ENCODE measurements around the gene SLC39A9.

The SLC39A9 gene, protein sequence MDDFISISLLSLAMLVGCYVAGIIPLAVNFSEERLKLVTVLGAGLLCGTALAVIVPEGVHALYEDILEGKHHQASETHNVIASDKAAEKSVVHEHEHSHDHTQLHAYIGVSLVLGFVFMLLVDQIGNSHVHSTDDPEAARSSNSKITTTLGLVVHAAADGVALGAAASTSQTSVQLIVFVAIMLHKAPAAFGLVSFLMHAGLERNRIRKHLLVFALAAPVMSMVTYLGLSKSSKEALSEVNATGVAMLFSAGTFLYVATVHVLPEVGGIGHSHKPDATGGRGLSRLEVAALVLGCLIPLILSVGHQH

DNA sequence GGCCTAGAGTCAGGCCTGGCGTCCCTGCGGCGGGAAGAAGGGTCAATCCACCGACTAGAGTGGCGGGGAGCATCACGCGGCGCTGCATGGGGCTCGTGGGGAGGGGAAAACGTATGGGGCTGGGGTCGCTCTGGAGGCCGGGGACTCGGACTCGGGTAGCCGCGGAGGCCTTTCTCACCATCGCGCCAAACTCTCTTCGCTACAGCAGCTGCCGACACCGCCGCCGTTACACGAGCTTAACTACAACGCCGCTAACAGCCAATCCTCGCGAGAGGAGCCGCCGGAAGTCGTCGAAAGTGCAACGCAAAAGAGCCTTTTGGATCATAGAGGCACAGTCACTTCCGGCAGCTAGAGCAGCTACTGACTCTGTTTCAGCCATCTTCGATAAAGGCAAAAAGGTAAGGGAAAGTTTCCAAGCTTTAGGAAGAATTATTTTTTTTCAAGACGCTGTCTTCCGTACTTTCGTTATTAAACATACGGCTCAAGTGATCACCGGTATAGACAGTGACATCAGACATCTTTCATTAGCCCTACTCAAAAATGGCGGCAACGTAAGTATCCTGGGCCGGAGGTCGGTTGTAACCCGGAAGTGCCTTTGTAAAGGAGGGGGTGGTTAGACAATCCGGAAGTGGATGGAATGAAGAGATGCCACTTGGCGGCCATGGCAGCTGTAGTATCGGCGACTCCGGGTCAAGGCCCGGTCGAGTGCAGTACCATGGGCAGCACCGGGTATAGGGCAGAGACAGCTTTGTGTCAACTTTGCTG, at the start of gene SLC39A9, which contains the start of gene ERH:
Gene SLC39A9, plus strand, starts transcription at position 640 of the 765 bp plus-strand sequence. CDS start 678 bp downstream, outside the sequence.
Gene ERH, minus strand, starts transcription at position 247 of the 765 bp plus-strand sequence. Its CDS starts 66 bp downstream, at position 181.
- DNase-seq, result peak; percentile 99

DNA sequence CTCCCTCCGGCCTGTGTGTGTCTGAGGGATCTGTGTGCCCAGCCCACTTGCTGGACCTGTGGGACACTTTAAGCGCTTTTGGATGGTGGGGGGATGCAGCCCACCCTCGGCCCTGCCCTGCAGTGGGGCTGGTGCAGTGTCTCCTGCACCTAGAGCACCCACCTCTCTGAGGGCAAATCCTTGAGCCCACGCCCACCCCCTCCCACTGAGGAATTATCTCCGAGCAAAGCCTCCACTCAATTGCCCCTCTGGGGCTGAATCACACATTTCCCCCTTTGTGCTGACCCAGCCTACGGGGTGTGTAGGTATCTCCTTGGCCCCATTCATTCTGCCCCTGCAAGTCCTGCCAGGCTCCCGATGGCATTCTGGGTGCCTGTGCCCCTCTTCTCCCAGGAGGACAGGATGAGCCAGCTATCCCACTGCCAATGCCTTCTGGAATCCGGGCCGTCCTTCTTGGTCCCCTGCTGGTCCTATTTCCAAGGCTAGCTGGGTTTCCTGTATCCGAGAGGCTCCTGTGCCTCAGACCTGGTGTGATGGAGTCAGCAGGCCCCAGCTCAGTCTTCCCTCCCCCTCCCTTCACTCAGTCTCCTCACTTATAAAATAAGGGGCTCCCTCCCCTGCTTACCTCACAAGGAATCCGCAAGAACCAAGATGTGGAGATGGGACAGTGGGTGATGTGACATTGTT, 49.3 kb upstream of the SLC39A9 start:
- no peak for DNase-seq

DNA sequence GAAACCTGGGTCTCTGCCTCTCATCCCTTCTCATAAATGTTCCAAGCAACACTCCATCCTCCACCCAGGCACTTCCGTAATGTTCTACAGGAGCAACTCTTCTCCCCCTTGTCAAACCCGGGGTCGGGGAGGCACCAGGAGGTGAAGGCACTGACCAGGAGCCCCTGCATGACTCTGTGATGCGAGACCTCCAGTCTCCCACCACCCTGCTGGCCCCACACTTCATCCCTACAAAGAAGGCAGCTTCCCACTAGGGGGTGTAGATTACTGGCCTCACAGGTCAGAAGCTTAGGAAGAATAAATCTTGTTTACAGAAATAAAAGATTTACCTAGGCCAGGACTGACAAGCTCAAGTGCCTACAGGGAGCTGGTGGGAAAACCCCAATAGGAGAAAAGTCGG, 47.6 kb upstream of the SLC39A9 start:
- DNase-seq, result no peak

DNA sequence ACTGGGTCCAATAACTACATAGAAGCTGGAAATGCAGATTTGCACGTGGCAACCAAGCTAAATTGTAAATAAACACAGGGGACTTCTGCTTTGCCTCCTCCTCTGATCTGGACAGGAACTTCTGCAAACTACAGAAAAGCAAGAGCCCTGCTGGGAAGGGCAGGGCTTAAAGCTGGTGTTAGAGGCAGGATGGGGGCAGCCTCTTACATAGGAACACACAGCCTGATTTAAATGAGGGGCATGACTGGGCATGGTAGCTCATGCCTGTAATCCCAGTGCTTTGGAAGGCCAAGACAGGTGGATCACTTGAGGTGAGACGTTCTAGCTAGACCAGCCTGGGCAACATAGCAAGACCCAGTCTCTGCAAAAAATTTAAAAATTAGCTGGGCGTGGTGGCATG, 47.1 kb upstream of the SLC39A9 start:
- no peak for DNase-seq

DNA sequence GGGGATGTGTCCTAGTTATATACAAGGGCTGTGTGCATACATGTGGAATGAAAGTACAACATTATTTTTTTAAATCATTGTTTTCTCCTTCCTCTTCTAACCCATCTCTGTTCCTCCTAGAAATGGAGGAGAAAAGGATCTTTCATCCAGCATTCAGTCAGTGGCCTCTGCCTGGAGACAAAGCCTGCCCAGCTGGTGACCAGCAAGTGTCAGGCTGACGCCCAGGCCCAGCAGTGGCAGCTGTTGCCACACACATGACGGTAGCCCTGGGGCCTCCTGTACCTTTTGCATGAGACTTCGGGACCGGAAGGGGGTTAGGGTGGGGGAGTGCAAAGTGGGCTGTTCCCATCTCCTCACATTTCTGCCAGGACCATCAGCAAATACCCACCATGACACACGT, 46.6 kb upstream of the SLC39A9 start:
- DNase-seq, result no peak

DNA sequence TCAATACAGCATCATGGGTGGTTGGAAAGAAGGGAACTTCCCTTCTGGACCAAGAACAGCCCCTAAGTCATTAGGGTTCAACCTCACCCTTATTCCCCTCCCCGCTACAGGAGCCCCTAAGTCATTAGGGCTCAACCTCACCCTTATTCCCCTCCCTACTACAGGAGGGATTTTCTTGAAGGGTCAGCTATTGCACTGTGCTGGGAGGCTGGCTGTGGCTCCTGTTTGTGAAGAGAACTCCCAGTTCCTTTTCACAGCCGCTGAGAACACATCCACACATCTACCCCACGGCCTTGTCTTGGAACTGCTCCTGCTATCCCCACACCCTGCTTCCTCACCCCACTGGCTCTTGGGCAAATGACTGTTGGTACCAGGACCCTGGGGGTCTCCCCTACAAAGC, 45.3 kb upstream of the SLC39A9 start:
- no peak for DNase-seq

DNA sequence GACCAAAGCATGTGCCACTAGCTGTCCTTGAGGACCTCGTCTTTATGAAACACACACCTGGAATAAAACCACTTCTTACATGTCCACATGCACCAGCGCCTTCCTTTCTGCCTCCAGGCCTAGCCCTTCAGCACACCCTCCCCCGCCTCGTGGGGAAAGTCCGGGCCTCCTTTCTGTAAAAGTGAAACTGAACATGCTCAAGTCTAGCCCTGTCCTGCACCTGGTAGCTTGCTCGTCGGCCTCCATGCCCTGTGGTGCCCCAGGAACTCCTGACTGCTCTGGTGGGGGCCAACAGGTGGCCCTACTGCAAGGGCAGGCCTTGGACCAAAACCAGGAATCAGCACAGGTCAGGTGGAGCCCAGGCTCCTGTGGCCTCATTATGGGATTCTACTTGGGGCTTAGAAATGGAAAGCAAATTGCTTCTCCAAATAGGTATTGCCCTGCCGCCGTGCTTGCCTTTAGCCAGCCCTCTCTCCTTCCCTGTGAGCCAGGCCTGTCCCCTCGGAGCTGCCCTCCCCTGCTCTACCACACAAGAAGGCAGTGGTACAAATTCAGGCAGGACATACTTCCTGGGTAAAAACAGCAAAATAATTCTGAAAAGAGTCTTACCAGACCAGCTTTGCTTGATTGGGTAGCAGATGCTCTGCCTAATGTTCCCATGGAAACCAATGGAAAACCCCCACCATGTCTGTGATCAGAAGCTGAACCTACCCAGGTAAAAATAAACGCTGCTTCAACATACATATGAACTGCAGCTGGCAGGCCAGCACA, 43.9 kb upstream of the SLC39A9 start:
- DNase-seq, result peak; percentile 95

DNA sequence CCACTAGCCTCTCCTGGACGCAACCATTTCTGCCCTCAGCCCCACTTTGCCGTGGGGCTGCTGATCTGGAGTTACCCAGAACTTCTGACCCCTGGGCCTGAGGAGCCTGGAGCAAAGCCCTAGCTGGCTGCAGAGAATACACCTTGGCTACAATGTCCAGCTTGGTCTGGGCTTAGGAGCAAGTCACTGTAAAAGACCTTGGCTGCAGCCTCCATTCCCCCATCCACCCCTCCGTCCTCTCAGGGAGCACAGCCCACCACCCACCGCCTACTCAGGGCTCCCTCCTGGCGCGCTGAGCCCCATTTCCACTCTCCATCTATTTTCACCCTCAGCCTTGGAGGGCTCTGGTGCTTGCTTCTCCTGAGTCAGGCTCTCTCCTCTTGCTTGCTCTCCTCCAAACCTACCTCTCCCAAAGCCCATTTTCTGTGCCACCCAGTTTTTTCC, 43.3 kb upstream of the SLC39A9 start:
- no peak for DNase-seq

DNA sequence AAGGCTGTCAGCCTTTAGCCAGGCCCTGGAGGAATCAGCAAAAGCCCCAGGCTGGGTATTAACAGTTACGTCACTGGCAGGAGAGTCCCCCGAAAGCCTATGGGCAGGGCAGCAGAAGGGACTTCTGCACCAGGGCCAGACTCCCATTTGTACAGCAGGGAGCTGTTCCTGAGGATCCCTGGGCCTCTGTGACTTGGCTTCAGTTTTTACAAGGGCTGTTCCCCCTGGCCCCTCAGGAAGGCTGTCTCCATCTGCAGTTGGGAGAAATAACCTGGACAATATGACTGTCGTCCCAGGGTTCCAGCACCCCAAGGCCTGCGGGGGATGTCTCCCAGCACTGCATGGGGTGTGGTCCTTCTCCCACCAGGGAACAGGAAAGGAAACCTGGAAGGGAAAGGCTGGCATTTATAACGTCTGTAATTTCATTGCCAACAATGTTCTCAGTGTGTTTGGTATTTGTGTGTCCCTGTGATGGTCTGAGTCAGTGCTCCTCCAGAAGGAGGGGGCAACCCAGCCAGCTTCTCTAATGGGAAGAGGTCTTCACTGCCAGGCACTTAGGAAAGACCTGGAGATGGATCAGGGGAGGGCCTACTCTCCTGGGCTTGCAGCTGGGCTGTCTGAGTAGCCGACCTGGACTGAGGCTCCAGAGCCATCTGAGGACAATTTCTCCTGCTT, 42.7 kb upstream of the SLC39A9 start:
- peak; percentile 98 for DNase-seq

DNA sequence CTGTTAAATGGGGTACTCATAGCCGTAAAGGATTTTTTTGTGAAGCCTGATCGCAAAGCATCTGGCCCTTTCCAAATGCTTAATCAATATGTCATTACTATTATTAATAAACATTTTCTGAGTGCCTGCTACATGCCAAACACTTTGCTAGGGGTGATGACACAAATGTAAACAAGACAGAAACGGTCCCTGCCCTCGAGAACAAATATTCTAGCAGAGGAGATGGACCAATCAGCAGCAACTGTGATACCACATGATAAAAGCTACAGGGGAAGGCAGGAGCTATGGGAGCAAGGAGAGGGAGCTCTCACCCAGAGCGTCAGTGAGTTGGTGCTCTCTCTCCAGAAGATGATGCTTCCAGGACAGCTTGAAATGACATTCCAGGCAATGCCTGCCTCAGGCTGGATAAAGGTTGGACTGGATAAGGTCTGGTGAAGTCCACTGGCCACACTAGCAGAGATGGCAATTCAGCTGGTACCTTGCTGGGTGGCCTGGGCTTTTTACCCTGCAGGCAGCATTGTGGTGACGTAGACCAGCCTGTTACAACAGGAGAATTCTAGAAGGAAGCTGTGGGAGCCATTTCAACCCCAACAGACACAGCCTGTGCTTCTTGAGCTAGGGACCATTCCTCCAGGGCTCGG, 41.5 kb upstream of the SLC39A9 start:
- no peak for DNase-seq

DNA sequence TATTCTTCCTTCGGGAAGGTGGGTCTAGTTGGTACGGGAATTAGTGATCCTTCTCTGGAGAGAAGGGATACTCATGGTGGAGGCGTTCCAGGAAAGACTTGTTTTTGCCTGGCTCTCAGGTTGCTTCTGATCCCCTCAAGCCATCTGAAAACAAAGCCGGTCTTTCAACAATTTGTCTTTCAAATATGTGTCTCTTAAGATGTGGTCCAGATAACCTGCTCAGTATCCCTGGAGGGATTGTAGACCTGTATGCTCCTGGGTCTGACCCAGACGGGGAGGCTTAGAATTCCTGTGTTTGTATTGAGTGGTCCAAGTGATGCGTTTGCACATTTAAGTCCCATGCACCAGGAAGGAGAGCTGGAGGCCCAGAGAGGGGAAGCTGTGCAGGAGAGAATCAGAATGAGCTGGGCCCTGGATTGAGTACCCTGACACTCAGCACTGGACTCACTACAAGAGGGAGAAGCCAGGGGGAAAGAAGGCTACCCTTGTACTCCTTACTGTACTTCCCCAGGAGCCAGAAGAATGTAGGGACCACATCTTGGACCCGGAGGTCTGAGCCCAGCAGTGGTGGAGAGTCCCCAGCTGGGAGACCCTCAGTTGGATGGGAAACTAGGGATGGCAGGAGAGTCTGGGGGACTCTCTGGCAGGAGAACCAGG, 40.8 kb upstream of the SLC39A9 start:
- no peak for DNase-seq

DNA sequence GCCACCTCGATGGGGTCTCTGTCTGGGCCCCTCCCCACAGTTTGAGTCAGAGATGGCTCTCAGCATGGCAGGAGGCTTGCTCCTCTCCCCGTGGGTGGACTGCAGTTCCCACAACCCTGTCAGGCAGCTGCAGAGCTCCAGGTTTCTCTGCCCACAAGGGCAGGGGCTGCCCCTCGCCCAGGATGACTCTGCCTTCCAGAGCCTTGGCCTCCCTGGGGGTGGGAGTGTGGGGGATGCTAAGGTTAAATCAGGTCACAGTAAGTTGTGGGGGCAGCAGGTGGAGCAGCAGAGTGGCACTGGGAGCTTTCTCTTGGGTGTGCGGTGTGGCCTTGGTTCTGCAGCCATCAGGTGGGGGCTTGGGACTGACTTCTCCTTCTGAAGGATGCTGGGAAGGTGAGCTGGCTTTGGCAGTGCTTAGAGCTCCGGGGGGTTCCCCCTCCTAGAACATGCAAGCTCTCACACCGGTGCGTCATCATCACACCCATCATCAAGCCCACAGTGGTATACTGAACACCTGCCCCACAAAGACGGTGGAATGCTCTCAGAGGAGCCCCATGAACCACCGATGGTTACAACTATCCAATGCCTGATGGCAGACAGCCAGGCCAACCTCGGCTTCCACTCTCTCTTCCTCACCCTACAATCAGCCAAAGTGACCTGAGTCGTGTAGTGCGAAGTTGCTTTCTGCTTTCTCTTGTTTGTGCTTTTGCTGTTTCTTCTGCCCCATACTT, 40.1 kb upstream of the SLC39A9 start:
- peak; percentile 79 for DNase-seq

DNA sequence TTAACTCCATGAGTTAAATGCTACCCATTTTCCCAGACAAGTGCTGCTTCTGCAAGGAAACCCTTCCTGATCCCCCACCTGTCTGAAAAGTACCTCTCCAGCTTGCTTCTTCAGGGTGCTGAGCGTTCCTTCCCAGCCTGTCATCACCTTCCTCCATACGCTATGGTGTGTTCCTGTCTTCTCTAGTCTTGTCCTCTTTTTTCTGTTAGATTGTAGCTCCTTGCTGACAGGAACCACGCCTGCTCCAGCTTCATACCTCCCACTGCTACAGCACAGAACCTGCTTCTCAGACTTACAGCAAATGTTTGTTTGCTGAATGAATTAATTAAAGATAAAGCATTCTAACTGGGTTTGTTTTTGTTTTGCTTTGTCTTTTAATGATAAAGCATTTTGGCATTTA, 39.5 kb upstream of the SLC39A9 start:
- DNase-seq, result no peak

DNA sequence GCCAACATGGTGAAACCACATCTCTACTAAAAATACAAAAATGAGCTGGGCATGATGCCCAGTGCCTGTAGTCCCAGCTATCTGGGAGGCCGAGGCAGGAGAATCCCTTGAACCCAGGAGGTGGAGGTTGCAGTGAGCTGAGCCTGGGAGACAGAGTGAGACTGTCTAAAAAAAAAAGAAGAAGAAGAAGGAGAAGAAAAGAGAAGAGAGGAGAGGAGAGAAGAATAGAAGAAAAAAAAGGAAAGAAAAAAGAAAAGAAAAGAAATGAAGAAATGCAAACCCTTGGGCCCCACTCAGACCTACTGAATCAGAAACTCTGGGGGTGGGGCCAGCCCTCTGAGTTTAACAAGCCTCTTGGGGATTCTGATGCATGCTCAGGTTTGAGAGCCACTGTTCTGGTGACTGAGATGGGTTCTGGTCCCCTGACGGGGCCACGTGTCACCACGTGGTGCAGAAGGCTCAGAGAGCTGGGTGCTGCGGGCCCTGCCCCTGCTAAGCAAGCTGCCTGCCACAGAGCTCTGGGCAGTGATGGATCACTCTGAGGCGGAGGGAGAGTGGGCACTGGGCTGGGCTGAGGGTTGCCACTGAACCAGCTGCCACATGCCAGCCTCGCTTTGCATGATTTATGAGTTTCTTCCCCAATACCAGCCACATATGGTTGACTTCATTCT, 37.9 kb upstream of the SLC39A9 start:
- DNase-seq, result peak; percentile 73

DNA sequence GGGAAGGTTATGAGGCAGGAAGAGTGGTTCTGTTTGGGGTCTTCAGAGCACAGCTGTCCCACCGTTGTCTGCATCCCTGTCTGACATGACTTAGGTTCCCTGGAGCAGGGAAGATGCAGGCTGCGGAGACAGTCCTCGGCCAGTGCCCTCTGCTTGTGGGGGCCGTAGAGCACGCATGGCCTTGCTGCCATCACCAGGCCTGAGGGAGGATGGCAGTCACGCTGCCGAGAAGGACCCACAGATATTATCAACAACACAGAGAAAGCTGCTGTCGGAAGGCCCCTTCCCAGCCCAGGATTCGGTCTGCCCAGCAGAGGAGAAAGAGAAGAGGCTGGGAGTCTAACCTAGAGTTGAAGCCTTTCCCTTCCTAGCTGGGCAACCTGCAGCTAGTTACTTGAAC, 35.4 kb upstream of the SLC39A9 start:
- peak; percentile 13 for DNase-seq

DNA sequence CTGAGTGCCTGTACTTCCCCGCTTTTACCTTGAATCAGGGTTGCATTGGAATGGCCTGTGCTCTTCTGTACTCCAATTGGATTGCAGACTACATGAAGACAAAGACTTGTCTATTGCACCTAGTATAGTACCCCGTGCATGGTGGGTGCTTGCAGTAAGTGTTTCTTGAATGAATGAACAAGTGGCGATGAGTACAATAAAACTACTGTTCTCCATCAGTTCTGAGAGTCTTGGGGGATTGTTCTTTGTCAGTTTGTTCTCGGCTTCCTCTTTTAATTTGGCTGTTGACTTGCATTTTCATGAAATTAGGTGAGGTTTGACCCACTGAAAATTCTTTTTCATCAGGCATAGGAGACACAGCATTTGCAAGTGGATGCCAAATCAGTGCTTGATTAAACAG, 34.5 kb upstream of the SLC39A9 start:
- no peak for DNase-seq

DNA sequence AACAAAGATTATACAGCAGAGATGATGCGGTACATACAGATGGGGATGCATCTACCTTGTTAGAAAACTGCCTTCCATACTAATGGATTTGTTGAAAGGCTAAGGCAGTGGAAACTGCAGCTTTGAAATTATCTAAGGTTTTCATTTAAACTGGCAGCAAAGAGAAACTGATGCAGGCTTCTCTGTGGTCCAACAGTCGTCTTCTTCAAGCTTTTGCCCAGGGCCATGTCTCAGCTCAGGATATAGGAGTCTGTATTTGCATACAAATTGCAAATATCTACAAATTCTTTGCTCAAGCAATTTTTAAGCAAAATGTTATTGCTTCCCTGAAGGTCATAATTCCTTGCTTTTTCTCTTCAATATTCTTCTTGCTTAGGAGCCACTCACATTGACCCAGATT, 34.1 kb upstream of the SLC39A9 start:
- DNase-seq, result no peak

DNA sequence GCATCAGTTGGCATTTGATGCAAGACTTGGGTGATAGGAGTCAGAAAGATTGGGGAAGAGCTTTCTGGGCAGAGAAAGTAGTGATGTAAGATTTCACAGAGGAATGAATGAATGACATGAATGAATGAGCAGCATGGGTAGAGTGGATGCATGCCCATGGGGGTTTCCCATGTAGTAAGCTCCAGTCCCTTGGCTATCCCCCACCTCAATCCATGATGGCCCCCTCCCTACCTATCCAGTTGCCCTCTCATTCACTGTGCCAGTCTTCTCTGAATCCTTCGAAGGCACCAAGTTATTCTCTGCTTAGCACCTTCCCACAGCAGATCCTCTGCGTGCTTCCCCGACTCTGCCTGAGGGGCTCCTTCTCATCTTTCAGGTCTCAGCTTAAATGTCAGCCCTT, 32.4 kb upstream of the SLC39A9 start:
- DNase-seq, result no peak

DNA sequence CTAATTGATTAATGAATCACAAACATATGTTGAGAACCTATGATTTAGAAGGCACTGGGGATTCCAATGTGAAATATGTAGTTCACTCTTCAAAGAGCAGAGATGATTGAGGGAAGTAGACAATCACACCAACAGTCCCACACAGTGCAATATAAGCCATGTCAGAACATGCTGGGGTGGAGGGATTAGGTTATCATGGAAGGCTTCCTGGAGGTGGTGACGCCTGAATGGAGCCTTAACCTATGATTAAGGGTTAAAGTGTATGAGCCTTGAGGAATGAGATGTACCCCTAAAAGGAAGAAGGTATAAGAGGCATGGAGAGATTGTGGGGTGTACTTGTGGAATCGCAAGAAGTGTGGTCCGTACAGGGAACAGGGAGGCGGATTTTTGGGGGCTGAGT, 31.7 kb upstream of the SLC39A9 start:
- no peak for DNase-seq

DNA sequence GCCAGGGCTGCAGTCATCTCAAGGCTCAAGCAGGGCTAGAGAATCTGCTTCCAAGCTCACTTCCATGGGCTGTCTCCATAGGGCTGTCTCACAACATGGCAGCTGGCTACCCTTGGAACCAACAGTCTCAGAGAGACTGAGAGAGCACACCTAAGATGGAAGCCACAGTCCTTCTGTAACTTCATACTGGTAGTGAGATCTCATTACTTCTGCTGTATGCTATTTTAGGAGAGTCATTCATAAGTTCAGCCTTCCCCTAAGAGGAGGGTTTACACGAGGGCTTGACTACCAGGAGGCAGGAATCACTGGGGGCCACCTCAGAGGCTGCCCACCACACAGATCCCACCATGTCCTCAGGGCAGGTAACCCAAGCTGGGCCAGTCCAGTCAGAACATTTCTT, 30.1 kb upstream of the SLC39A9 start:
- DNase-seq, result no peak
